HT-29 (cell line): ENCODE results near the gene LRRK1. TPM values are rescaled to one million over a fixed set of nuclear protein-coding genes. Genes with fewer than 3 reads are reported as not detected.

Experiments
- DNase-seq: peaks from one replicate; pipeline ENCODE4 v3.0.0-alpha.2; 2015; ENCODE audit warnings: low spot score
- total RNA-seq: library from RNA; depleted of rRNA; stranded (reverse); fragments of >200 nt; shearing (Covaris generic); gene quantifications from 2 replicates; pipeline ENCODE4 v1.2.3, GENCODE V29; 2014

The LRRK1 gene
- total RNA-seq, 1 experiment from 2014 or later, result 25.0 TPM

- no peak for DNase-seq
Measured at GRCh38 chr15:101004986-101005747, 86.0 kb downstream of the LRRK1 start.

DNA sequence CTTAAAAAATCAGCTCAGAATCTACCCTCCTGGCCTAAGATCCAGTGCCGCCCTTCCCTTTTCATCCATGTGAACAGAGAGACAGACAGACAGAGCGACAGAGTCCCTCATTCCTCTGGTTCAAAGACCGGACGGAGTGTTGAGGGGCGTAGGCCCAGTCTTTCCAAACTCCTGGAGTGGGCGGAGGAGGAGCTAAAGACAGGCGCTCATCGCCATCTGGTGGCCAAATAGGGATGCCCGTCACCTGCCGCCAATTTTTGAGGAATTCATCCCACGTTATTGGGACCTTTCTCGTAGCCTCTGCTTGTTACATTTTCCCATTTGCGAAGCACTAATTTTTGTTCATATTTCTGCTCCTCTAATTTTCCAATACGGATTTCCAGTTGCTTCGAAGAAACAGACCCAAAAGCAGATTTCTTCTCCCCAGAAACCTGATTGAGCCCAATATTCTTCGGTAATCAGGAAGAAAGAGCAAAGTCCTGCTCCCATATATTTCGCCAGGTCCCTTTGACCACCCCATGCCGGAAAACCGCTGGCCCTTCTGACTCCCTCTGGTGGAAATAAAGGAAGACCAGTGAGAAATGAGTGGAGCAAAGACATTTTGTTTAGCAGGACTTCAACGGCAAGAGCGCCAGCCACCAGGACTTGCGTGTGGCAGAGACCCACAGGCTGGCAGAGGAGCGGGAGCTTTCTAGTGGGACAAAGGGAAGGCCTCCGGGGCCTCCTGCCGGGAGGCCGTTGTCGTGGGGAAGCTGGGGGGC is 88.0 kb downstream of the LRRK1 start:
- DNase-seq, result peak; percentile 98

DNA sequence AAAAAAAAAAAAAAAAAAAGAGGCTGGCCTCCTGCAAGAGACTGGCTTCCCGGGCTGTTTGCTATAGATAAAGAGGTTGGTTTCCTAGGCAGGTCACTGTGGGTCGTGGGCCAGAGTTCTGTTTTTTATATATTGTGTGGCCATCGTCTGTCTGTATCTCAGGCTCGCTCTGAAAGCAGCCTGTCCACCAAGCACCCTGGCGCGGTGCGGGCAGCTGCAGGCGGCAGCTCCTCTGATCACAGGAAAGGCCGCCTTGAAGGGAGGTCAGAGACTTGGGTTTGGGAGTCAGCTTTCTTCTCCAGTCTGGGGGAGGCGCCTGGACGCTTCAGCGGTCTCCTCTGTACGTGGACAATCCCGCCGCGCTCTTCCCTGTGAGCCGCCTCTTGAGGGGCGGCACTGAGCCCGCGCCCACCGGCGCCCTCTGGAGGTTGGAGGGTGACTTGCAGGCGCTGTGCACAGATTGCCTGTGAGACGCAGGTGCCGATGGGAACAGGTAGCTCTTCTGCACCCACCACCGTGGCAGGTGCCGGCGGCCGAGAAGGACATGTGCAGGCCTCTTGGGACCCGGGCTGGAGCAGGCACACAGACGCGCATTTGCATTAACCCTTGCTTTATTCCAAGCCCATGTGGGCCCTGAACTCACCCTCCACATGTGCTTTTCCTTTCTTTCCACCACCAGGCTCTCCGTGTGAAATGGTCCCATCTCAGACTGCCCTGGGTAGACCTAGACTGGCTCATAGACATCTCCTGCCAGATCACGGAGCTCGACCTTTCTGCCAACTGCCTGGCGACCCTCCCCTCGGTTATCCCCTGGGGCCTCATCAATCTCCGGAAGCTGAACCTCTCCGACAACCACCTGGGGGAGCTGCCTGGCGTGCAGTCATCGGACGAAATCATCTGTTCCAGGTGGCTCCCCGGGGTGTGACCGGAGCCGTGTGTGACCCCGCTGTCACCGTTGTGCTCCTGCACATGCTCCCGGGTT is 89.3 kb downstream of the LRRK1 start:
- DNase-seq, result peak; percentile 97

DNA sequence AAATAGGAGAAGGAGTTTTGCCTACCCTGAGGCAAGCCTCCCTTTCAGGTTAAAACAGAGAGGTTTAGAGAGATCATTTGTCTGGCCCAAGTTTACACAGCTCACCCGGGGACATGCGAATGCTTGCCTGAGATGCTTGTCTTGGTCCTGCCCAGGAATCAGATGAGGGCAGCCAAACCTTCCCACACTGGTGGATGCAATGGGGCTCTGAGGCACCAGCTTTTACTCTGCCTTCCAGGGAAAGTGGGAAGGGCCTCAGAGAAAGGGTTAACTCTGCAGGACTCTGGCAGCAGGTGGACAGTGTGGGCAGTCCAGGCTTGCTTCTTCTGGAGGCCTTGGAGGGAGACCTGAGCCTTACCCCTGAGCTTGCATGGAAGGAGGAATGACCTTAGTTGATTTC is 90.0 kb downstream of the LRRK1 start:
- DNase-seq, result no peak

GRCh38 chr15:101010781-101011180 is 91.6 kb downstream of the LRRK1 start:
- DNase-seq, result no peak

DNA sequence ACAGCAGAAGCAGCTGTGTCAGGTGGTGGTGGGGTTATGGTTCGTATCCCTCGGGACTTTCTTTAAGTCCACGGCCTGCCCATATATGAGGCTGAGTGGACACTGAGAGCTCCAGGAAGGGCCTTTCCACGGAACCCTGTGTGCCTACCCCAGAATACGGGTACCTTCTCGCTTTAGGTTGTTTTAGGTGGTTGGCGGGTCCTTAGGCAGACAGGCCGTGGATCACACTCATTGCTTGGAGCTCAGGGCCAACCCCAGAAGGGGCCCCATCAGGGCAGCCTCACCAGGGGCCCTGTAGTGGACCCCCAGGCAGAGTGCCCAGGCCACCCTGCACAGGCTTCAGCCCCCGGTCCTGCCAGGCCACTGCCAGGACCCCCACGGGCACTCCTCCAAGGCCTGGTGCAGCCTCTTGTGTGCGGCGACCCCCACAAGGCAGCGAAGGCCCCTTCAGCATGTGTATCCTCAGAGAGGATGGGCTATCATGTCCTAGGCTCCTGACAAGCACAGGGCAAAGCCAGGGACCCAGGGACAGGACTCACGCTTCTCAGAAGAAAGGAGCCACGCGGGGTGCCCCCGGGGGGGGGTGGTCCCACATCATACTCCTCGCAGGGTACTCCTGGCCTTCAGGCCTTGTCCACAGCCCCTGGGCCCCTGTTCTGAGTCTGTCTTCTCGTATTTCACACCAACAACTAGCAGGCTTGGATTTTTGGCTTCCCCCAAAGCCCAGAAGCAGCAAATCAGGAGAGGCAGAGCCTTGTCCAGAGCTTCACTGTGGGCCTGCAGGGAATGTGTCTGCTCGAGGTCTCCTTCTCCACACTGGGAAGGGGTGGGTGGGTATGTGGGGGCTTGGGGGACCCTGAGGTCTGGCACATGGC is 93.4 kb downstream of the LRRK1 start:
- DNase-seq, result no peak

DNA sequence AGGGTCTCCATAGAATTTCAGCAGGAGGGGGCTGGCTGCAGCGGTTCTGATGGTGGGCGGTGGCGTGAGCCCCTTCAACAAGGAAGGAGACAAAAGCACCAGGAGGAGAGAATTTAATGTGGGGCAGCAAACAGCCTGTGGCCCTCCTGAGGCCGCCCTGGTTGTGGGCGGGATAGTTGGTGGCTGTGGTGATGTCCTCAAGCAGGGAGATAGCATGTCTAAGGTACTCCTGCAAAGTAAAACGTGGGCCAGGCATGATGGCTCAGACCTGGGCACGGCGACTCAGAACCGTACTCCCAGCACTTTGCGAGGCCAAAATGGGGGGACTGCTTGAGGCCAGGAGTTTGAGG is 94.0 kb downstream of the LRRK1 start:
- DNase-seq, result no peak

DNA sequence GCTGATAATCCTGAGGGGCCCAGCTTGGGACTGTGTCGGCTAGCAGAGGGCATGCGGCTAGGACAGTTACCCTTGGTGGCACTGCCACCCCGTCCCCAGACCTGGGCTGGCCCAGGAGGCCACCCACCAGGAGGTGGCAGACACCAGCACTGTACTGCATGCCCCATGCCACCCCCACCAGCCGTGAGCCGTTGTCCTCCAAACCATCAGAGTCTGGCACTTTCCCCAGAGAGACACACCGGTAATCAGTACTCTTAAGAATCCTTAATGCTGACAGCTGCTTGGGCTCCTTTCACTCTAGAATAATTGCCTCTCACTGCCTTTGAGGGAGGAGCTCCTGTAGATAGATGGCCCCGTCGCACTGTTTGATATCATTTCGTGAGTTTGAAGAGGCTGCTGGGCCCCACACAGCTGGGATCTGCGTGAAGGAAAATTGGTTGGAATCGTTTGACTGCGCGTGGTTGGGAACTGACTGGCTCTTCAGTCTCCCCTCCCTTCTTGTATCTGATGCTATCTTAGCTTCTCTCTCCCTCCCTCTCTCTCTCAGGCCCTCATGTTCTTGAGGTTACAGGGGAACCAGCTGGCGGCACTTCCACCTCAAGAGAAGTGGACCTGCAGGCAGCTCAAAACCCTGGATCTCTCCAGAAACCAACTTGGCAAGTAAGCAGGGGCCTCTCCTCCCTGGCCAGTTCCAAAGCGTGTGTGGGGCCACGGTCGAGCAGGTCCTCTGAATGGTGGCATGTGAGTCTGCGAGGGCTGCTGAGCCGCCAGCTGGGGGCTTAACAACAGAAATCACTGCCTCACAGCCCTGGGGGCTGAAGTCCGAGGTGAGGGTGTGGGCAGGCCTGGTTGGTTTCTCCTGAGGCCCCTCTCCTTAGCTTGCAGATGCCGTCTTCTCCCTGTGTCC is 94.9 kb downstream of the LRRK1 start:
- no peak for DNase-seq

DNA sequence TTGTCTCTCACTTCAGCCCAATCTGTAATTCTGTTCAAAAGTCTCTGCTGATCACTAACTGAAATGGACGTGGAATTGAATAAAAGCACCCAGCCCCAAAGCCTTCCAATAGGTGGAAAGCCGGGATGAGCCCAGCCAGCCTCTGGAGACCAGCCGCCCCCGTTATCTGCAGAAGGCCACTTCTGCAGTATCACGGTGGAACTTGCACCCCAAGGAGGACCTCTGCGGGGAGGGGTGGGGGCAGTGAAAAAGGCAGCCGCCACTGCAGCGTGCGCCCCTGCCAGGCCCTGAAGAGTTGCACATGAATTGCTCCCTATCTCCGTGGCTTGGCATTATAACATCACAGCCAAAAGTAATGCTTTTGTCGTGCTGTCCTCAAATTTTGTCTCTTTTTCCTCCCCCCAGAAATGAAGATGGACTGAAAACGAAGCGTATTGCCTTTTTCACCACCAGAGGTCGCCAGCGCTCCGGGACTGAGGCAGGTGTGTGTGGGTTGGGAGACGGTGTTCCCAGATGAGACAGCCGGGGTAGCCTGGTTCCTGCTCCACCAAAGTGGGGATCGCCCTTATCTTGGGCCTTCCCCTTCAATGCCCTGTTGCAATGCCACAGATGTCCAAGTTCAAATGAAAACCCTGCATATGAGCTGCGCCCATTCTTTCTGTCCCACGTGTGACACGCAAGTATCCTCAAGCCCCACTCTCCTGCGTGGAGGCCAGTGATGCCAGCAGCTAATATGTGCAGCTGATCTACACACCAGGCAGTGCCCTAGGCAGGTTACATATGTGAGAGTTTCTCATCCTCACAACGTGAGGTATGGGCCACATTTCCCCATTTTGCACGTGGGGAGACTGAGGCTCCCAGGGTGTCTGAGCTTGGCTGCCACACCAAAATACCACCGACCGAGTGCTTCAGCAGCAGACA is 96.0 kb downstream of the LRRK1 start:
- DNase-seq, result peak; percentile 70

GRCh38 chr15:101016581-101016980 is 97.4 kb downstream of the LRRK1 start:
- no peak for DNase-seq

DNA sequence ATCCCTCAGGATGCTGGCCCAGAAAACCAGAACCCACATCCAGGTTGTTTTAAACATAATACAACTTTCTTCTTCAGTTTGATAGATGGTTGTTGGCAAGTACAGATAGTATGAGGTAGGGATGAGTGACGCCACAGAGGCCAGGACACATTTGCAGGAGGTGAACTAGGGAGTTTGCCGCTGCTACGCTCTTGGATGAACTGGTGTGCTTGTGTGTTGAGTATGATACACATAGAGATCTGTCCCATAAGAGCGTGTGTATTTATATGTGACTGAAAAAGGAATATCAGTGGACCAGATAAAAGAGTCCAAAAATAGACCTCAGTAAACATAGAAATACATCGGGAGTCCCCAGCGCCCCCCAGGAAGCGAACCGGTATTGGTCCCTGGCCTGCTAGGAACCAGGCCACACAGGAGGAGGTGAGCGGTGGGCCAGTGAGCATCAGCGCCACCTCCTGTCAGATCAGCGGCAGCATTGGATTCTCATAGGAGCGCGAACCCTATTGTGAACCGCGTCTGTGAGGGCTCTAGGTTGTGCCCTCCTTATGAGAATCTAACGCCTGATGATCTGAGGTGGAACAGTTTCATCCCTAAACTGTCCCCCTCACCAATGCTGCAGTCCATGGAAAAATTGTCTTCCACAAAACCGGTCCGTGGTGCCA is 98.1 kb downstream of the LRRK1 start:
- DNase-seq, result peak; percentile 30

- DNase-seq, result no peak
Measured at GRCh38 chr15:101018016-101018415, 98.9 kb downstream of the LRRK1 start.

GRCh38 chr15:101018450-101018849 is 99.3 kb downstream of the LRRK1 start:
- no peak for DNase-seq

- DNase-seq, result no peak
Measured at GRCh38 chr15:101019366-101019896, 100.3 kb downstream of the LRRK1 start.

DNA sequence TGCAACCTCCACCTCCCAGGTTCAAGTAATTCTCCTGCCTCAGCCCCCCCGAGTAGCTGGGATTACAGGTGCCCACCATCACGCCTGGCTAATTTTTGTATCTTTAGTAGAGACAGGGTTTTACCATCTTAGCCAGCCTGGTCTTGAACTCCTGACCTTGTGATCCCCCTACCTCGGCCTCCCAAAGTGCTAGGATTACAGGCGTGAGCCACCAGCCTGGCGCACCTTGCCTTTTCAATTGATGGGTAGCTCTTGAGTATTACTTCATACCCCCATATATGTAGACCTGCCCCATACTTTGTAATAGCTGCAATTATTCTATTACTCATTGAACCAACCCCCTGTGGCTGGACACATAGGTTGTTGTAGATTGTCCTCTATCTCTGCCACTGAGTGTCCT is 101.3 kb downstream of the LRRK1 start:
- no peak for DNase-seq

DNA sequence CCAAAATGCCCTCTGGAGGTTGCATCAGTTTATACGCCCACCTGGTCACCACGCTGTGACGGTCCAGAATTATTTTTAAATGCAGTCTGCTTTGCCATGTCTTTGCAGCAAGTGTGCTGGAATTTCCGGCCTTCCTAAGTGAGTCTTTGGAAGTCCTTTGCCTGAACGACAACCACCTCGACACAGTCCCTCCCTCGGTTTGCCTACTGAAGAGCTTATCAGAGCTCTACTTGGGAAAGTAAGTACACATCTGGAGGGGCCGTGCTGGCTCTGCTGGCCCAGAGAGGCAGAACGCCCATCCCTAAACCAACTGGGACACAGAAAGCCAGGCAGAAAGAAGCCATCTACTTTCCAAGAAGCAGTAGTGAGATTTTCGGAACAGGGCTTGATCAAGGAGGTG is 101.8 kb downstream of the LRRK1 start:
- DNase-seq, result no peak

DNA sequence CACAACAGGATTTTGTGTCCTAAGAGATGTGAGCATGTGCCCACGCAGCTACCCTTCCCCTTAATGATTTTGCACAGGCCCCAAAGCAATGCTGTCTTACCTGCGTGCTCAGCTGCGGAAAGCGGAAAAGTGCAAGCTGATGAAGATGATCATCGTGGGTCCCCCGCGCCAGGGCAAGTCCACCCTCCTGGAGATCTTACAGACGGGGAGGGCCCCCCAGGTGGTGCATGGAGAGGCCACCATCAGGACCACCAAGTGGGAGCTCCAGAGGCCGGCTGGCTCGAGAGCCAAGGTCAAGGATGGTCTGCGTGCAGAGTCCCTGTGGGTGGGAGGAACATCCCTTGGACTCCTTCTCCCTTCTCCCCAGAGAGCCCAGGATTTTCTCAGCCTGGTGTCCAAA is 103.1 kb downstream of the LRRK1 start:
- no peak for DNase-seq

DNA sequence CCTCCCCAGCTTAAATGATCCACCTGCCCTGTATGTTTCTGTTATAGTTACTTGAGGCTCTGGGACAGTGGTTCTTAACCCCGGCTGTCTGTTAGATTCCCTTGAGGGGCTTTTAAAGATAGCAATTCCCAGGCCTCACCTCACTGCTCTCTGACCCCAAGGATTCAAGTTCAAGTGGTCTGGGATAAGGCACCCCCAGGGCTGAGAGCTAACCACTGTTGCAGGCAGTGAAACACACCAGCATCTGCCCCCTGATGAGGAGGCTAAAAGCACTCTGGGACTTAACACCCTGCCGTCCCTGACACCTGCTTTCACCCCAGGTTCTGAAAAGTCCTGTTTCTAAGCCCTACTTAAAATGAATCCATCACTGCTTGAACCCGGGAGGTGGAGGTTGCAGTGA is 103.7 kb downstream of the LRRK1 start:
- DNase-seq, result no peak
